ENCODE measurements around the gene TMEM150A.

DNA sequence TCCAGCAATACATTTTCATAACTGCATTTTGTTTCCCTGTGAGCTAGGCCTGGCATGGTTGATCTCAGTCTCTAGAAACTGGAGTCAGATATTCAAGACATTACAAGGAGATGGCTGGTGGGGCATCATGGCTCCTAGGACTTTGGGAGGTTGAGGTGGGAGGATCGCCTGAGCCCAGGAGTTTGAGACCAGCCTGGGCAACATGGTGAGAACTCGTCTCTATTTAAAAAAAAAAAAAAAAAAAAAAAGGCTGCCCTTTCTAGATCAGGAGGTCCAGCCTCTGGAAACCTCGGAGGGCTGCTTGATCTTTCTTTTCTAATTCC, 25.5 kb downstream of the TMEM150A start:
- TF ChIP-seq CTCF (IDR thresholded peaks at IDR 0.05) (no peak), POLR2A (IDR thresholded peaks at IDR 0.05; ENCODE audit: low read length) (no peak), CHD2 (IDR thresholded peaks at IDR 0.05; ENCODE audit: low read length, partially characterized antibody) (no peak), MAFK (IDR thresholded peaks at IDR 0.05; ENCODE audit: partially characterized antibody) (no peak), CEBPB (IDR thresholded peaks at IDR 0.05) (no peak)
- TF ChIP-seq, protein P1, sequence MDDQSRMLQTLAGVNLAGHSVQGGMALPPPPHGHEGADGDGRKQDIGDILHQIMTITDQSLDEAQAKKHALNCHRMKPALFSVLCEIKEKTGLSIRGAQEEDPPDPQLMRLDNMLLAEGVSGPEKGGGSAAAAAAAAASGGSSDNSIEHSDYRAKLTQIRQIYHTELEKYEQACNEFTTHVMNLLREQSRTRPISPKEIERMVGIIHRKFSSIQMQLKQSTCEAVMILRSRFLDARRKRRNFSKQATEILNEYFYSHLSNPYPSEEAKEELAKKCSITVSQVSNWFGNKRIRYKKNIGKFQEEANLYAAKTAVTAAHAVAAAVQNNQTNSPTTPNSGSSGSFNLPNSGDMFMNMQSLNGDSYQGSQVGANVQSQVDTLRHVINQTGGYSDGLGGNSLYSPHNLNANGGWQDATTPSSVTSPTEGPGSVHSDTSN (IDR thresholded peaks at IDR 0.05): no peak
